HG02981 (cell line): ENCODE data around the gene SEPHS1.
A peak's percentile ranks its signal among the peaks of the same experiment; 100 is the strongest.
"Not testable (repeated sequence)": the region's sequence is repeated elsewhere in the genome, so short reads cannot be mapped to it uniquely, and the experiment has no call there.

ENCODE experiments used
- ATAC-seq: cut with Tn5 transposase; IDR thresholded peaks from one replicate; pipeline ENCODE4 v1.9.1; 2021; ENCODE audit warnings: mild to moderate bottlenecking, moderate library complexity; ENCODE audit not compliant: unreplicated experiment

SEPHS1 gene, protein sequence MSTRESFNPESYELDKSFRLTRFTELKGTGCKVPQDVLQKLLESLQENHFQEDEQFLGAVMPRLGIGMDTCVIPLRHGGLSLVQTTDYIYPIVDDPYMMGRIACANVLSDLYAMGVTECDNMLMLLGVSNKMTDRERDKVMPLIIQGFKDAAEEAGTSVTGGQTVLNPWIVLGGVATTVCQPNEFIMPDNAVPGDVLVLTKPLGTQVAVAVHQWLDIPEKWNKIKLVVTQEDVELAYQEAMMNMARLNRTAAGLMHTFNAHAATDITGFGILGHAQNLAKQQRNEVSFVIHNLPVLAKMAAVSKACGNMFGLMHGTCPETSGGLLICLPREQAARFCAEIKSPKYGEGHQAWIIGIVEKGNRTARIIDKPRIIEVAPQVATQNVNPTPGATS

DNA sequence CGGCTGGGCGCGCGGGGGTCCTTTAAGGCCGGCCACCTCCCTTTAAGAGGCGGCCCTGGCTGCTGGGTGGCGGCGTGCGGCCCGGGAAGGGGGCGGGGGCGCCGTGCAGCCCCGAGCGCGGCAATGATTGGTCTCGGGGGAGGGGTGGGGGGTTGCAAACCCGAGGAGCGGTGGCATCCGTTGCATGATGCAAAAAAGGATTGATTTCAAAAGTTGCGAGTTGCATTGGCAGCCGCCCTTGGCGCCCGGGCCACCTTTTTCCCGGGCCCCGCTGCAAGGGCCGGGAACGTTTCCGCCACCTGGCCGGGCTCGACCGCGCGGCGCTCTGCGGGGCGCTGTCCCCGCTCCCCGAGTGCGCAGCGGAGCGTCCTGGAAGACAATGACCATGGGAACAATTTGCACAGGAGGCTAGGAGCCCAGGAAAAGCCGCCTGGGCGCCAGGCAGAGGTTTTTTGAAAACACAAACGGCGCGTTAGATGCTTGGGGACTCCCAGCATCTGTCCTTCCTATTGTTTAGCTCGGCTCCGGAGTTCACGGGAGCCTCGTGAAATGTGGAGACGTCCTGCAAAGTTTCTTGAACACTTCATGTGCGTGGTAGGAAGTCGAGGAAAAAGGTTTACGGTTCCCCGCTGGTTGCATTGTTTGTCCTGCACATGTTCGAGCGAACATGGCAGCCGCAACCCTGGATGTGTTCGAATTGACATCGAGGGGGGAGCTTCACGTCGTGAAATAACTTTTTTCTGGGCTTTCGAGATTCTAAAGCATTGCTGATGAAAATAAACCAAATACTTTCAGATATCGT is at the start of gene SEPHS1:
Gene SEPHS1, minus strand, starts transcription at position 78 of the 802 bp plus-strand sequence. CDS start 3,343 bp downstream, outside the sequence.
- ATAC-seq, result peak; percentile 47

DNA sequence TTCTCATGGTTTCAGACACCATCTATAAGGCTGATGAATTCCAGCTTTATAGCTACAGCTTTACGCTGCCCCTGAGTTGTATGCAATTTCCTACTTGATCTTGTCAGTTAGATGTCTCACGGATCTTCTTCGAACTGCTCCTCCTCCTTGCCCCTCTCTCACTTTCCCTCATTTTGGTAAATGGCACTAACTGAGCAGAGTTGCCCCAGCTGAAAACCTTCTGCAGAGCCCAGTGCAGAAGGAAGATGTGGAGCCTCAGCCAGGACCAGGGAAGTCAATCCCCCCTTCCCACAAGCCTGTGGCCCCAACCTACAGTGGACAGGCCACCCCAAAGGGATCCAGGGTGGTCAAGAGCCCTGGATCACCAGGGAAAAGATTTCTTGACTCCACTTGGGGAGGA is 49.0 kb upstream of the SEPHS1 start:
- no peak for ATAC-seq

DNA sequence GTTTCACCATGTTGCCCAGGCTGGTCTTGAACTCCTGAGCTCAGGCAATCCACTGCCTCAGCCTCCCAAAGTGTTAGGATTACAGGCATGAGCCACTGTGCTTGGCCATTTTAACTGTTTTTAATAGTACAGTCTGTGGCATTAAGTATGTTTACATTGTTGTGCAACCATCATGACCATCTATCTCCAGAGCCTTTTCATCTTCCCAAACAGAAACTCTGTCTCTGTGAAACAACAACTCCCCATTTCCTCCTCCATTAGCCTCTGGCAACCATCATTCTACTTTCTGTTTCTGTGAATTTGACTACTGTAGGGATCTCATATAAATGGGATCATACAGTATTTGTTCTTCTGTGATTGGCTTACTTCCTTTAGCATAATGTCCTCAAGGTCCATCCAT is 48.3 kb upstream of the SEPHS1 start:
- no peak for ATAC-seq

DNA sequence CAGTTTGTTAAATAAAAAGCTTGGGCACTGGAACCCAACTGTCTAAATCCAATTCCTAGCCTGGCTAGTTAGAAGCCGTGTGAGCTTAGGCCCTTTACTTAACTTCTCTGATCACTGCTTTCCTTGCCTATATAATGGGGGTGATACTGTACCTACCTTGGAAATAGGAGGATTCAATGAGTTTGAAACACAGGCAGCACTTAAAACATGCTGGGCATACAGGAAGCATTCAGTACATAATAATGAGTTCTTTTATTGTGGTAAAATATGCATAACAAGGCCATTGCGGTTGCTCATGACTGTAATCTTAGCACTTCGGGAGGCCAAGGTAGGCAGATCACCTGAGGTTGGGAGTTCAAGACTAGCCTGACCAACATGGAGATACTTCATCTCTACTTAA is 47.4 kb upstream of the SEPHS1 start:
- ATAC-seq, result no peak

DNA sequence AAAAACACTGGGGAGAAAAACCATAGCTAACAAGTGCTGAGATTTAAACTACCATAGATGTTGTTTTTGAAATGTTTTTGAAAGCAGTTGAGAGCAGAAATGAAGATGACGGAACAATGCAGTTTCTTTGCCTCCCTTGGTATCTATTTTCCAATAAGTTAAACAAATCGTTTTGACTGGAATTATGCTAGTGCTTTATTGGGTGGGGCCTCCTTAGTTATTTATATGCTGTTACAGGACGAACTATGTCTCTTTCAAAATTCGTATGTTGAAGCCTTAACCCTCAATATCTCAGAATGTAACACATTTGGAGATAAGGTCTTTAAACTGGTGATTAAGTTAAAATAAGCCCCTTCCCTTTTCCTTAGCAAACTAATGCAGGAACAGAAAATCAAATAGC is 45.5 kb upstream of the SEPHS1 start:
- ATAC-seq, result no peak

DNA sequence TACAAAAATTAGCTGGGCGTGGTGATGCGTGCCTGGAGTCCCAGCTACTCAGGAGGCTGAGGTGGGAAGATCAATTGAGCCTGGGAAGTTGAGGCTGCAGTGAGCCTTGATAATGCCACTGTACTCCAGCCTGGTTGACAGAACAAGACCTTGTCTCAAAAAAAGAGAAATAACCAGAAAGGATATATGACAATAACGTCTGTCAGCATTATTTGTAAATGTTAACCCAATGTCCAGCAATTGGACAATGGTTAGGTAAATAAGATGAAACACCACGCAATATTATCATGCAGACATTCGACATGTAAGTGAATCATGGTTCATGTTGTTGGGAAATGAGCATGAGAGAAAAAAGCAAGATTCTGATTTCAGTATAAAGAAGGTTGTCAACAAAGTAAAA is 44.6 kb upstream of the SEPHS1 start:
- no peak for ATAC-seq

DNA sequence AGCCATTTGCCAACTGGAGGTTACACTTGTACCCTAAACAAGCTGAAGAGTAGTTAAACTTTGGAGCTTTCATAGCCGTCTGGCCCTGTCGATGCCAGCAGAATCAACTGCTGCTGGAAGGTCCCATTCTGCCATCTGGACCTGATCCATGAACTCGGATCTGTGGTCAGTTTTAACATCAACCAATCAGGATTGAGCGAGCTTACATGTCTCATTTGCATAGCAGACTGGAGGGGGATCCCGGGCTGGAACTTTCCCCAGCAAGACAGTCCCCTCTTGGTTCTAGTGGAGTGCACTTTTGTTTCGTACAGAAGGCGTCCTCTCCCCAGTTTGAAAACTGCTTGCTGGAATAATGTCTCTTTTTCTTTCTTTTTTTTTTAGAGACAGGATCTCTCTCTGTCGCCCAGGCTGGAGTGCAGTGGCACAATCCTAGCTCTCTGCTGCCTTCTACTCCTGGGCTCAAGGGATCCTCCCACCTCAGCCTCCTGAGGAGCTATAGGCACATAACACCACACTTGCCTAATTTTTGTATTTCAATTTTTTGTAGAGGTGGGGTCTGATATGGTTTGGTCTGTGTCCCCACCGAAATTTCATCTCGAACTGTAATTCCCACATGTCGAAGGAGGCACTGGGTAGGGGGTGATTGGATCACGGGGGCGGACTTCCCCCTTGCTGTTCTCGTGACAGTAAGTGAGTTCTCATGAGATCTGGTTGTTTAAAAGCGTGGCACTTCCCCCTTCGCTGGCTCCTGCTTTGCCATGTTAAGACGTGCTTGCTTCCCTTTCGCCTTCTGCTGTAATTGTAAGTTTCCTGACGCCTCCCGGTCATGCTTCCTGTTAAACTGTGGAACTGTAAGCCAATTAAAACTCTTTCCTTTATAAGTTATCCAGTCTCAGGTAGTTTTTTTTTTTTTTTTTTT is 42.8 kb upstream of the SEPHS1 start:
- ATAC-seq, result no peak

DNA sequence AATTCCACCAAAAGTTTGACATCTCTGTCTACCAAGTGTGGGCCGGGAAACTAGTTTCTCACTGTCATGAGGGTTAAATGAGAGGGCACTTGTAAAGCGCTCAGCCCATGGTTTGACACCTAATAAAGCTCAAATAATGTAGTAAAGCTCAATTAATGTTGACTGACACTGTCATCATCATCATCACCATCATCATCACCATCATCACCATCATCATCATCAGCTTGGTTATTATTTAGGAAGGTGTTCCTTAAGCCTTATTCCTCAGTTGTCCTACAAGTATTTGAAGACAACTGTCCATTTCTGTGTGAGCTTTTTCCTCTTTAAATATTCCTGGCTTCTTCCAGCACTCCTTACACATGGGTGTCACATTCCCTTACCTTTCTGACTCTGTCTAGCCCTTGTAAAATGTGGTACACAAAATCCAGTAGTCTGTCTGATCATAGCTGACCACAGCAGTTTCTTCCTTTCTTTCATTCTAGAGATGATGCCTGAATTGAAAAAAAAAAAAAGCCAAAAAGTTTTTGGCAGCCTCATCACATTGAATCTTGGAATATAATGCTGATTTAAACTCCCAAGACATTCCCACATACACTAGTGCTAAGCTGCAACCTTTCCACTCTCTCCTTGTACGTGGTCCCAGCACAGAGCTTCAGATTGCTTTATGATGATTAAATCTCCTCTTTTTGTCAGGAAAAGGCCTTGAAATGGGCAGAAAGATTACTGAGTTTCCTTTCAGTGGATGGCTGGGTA is 40.6 kb upstream of the SEPHS1 start:
- no peak for ATAC-seq

DNA sequence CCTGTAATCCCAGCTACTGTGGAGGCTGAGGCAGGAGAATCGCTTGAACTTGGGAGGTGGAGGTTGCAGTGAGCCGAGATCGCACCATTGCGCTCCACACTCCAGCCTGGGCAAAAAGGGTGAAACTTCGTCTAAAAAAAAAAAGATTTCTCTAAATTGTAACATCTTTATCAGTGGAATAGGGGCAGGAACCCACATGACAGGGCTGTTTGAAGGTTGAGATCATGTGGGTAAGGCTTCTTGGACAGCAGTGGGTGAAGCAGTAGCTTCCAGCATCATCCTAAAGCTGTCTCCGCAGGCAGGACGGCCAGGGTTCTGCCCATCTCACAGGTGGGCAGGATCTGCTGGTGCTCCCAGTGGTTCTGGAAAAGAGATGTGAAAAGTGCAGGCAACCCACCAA is 37.9 kb upstream of the SEPHS1 start:
- no peak for ATAC-seq

DNA sequence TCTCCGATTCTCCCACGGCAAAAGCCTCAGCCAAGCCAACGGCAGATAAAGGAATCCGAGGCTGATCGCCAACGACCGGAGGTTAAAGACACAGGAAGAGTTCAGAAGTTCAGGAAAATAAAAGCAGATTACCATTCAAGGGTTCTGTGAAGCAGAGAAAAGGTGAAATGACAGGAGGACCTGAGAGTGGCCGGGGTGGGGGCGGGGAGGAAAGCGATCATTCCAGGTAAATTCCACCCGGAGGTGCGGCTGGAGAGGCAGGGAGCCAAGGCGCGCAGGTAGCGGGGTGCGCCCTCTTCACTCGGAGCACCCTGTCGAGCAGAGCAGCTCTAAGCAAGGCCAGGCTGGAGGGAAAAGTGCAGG is 35.3 kb upstream of the SEPHS1 start:
- ATAC-seq, result no peak

DNA sequence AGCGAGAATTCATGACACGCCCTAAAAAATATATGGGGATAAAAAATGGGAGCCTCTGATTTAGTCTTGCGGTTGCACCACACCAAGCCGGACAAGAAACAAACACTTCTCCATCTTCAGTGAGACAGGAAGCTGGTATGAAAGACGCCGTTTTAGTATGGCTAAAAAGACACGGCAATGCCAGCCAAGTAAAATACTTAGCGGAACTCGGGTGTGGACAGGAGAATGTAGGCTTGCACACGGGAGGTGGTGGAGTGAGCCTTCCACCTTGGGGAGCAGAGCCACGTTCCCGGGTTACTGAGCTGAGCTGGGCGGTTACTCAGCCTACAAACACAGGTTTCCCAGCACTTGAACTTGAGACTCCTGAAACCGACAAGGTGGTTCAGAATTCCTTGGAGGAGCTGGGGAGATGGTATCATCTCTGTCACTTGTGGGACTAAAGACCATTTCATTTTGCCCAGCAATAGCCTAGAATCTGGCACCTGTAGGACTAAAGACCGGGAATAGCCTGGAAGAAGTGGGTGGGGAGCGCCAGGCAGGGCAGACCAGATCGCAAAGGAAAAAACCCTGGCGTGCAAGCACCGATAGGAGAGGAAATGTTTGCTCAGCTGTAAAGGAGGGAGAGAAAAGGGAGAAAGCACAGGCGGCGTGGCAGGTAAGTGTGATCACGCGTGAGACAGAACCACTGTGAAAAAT is 34.8 kb upstream of the SEPHS1 start:
- ATAC-seq, result no peak

DNA sequence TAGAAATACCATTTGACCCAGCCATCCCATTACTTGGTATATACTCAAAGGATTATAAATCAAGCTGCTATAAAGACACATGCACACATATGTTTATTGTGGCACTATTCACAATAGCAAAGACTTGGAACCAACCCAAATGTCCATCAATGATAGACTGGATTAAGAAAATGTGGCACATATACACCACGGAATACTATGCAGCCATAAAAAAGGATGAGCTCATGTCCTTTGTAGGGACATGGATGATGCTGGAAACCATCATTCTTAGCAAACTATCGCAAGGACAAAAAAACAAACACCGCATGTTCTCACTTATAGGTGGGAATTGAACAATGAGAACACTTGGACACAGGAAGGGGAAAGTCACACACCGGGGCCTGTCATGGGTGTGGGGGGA is 31.0 kb upstream of the SEPHS1 start:
- ATAC-seq, result not testable (repeated sequence)

DNA sequence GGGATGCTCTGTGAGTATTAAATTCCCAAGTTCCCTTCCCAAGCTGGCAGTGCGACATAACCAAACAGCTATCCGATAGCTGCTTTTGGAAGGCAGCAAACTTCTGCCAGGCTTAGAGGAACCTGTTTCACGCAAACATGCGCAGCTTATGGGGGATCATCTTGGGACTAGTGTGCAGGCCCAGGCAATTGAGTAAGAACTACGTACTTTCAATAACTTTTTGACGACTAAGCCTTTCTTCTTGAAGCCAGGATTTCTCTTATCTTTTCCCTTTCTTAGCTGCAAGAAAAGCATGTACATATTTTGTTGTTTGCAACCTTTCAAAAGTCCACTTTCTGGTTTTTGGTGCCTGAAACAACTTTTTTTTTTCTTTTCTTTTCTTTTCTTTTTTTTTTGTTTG is 28.7 kb upstream of the SEPHS1 start:
- ATAC-seq, result no peak

DNA sequence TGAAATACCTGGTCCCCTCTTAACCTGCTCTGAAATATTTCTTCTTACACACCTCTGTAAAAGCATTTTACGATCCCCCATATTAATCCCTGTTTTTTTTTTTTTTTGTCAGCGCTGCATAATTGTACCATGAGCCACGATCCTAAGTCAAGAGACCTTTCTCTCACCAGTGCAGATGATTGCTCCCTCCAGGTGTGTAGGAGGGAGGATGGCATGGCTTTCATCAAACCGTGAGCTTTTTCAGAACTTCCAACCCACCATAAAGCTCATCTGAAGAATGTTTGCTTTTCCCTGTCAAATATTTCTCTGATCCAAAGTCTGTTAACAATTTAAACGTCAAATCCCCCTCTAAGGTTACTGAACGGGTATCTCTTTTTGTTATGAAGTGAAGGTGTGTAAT is 28.2 kb upstream of the SEPHS1 start:
- no peak for ATAC-seq

DNA sequence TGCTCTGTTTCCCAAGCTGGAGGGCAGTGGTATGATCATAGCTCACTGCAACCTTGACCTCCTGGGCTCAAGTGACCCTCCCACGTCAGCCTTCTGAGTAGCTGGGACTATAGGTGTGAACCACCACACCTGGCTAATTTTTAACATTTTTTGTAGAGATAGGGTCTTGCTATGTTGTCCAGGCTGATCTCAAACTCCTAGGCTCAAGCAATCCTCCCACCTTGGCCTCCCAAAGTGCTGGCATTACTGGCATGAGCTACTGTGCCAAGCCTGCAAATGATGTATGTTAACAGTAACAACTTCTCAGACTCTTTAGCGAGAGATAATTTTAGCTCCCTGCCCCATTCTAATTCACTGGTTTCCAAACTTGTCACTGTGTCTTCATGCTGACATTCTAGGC is 27.7 kb upstream of the SEPHS1 start:
- ATAC-seq, result no peak

DNA sequence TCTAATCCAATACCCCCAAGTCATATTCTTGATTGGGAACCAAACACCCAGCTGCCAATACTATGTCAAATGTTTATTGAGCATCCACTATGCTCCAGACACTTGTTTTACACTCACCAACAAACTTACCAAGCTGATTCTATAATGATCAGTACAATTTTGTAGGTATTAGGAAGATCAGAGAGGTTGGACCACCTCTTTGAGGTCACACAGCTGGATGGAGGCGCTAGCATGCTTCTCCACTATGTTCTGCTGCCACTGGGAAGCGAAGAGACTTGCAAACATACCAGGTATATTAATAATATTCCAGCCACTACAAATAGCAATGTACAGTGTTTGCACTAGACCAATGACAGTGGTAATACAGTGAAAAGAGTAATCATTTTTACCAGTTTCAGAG is 25.6 kb upstream of the SEPHS1 start:
- no peak for ATAC-seq

DNA sequence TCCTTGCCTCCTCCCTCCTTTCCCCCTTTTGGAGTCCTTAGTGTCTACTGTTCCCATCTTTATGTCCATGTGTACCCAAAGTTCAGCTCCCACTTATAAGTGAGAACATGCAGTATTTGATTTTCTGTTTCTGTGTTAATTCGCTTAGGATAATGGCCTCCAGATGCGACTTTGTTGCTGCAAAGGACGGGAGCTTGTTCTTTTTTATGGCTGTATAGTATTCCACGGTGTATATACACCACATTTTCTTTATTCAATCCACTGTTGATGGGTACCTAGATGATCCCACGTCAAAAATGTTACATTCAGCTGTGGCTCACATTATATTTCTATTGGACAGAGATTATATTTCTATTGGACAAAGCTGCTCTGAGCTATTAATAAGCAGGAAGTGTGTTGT is 24.4 kb upstream of the SEPHS1 start:
- ATAC-seq, result no peak

DNA sequence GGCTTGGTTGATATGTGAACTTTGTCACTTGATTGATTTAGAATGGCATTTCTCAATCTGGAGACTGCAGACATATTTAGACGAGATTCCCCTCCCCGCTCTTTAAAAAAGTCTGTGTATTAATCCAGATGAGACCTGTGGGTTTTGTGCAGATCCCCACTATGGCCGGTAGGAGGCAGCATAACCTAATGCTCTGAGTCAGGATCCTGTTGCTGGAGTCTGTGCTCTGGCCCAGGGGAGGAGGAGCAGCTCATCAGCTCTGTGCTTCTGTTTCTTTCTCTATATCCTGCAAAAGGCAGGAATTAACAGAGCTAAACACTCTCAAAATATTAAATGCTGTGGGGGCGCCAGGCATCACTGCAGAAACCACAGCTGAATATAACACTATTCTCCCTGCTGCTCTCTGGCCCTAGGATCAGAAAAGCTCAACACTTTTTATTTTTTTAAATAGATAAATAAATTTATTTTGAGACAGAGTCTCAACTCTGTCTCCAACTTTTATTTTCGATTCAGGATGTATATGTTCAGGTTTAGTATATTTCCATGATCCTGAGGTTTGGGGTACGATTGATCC is 23.9 kb upstream of the SEPHS1 start:
- ATAC-seq, result peak; percentile 87

DNA sequence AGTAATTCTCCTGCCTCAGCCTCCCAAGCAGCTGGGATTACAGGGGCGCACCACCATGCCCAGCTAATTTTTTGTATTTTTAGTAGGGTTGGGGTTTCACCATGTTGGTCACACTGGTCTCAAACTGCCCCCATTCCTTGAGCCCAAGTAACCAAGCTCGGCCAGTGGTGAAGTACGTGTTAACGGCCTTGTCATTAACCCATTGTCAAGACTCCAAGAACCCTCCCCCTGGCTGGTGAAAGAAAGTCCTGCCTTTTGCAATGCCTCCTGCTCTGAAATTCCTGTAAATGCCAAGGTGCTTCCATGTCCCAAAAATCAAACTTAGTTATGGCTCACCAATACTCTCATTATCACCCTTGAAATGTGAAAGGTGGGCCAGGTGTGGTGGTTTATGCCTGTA is 18.8 kb upstream of the SEPHS1 start:
- ATAC-seq, result no peak

DNA sequence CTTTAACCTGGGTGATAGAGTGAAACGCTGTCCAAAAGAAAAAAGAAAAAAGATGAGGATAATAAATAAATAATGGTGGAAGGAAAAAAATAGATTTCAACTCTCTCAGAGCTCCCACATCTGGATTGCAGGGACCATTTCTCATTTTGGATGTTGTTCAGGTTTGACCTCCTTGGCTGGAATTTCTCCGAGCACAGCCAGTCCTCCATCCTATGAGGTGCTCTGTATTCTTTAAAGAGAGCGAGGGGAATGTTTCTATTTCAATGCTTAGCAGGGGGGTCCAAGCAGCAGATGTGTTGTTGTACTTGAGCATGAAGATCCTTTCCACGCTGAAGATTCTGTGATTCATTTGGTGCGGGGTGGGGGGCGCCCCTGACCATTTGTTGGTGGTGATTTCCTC is 17.7 kb upstream of the SEPHS1 start:
- ATAC-seq, result no peak
